Parathyroid adenoma (tissue), 2 donors: Measurements from ENCODE around the gene DOCK8.

Experiments
- H2AFZ ChIP-seq: fragments of 300-600 bp; sonication (generic); one replicate; pipeline ENCODE4 v1.7.0; 2017; ENCODE audit warnings: antibody characterized with exemption, mild to moderate bottlenecking
- H3K27ac ChIP-seq: fragments of 300-600 bp; sonication (generic); one replicate; pipeline ENCODE4 v1.7.0; 2017
- H3K27me3 ChIP-seq: fragments of 300-600 bp; sonication (generic); one replicate; pipeline ENCODE4 v1.7.0; 2017; ENCODE audit warnings: low read length; ENCODE audit not compliant: control insufficient read depth, insufficient read depth
- H3K36me3 ChIP-seq: fragments of 300-600 bp; sonication (generic); one replicate; pipeline ENCODE4 v1.7.0; 2017; ENCODE audit warnings: low read length; ENCODE audit not compliant: control insufficient read depth, insufficient read depth
- H3K4me1 ChIP-seq: fragments of 300-600 bp; sonication (generic); one replicate; pipeline ENCODE4 v1.7.0; 2017; ENCODE audit warnings: control low read depth
- H3K4me2 ChIP-seq: fragments of 300-600 bp; sonication (generic); one replicate; pipeline ENCODE4 v1.7.0; 2017; ENCODE audit warnings: low read length
- H3K4me3 ChIP-seq: fragments of 300-600 bp; sonication (generic); one replicate; pipeline ENCODE4 v1.7.0; 2017; ENCODE audit warnings: low read depth, low read length
- H3K79me2 ChIP-seq: fragments of 300-600 bp; sonication (generic); one replicate; pipeline ENCODE4 v1.7.0; 2017; ENCODE audit warnings: control low read depth
- H3K9ac ChIP-seq: fragments of 300-600 bp; sonication (generic); one replicate; pipeline ENCODE4 v1.7.0; 2017; ENCODE audit warnings: mild to moderate bottlenecking
- H3K9me3 ChIP-seq: fragments of 300-600 bp; sonication (generic); one replicate; pipeline ENCODE4 v1.7.0; 2017; ENCODE audit warnings: low read length; ENCODE audit not compliant: control insufficient read depth
- TF ChIP-seq, protein P1 (sequence below): fragments of 300-600 bp; sonication (generic); IDR thresholded peaks from one replicate; pipeline ENCODE4 v1.7.0; 2017; ENCODE audit warnings: antibody characterized with exemption, mild to moderate bottlenecking
- donor health status: primary hyperparathyroidism.

DOCK8 gene

DNA sequence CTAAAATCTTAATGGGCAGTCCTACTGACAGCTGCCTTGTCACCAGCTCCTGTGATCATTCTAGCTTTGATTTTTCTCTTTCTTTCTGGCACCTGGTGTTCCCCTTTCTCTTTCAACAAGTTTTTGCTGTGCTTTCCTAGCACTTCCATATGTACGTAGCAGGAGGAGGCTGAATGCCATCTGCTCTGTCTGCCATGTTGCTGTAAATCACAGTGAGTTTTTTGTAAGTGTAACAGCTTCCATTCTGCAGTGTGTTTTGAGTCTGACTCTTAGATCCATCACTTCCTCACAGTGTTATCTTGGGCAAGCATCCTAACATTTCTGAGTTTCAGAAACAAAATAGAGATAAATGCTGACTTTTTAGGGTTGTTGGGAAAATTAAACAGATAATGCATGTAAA is 247.9 kb downstream of the DOCK8 start:
- no peaks in the 10 kb centered on the region for H3K4me1 ChIP-seq
- H3K9ac ChIP-seq: no peak overlapping the region
- H3K4me3 ChIP-seq: no peak overlapping the region
- no peak overlapping the region for H2AFZ ChIP-seq
- H3K27me3 ChIP-seq: no peaks in the 10 kb centered on the region
- no peaks in the 10 kb centered on the region for H3K9me3 ChIP-seq
- H3K79me2 ChIP-seq: no peaks in the 10 kb centered on the region
- H3K4me2 ChIP-seq: no peak overlapping the region
- no peak overlapping the region for H3K27ac ChIP-seq
- no peaks in the 10 kb centered on the region for H3K36me3 ChIP-seq
- TF ChIP-seq, protein P1, sequence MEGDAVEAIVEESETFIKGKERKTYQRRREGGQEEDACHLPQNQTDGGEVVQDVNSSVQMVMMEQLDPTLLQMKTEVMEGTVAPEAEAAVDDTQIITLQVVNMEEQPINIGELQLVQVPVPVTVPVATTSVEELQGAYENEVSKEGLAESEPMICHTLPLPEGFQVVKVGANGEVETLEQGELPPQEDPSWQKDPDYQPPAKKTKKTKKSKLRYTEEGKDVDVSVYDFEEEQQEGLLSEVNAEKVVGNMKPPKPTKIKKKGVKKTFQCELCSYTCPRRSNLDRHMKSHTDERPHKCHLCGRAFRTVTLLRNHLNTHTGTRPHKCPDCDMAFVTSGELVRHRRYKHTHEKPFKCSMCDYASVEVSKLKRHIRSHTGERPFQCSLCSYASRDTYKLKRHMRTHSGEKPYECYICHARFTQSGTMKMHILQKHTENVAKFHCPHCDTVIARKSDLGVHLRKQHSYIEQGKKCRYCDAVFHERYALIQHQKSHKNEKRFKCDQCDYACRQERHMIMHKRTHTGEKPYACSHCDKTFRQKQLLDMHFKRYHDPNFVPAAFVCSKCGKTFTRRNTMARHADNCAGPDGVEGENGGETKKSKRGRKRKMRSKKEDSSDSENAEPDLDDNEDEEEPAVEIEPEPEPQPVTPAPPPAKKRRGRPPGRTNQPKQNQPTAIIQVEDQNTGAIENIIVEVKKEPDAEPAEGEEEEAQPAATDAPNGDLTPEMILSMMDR: no peak

DNA sequence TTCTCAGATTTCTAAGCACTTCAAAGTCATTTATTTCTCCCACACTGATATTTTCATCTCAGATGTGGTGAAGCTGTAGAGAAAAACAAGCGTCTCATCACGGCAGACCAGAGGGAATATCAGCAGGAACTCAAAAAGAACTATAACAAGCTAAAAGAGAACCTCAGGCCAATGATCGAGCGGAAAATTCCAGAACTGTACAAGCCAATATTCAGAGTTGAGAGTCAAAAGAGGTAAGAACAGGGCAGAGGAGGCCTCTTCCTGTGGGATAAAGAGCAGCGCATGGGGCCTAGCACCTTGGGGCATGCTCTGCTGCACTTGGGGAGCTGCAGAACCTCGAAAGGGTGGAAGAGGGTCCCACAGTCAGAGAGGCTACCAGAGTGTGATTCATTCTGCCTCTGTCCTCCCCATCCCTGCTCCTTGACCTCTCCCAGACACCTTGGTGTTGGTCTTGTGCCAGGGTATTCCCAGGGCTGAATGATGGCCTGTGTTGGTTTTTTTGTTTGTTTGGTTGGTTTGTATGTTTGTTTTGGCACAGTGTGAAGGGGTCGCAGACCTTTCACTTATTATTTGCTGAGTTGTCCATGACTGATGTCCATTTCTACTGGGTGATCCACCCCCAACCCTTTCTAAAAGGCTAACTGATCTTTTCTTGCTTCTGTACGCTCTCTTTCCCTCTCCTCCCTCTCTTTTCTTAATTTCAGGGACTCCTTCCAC is 248.9 kb downstream of the DOCK8 start:
- H3K79me2 ChIP-seq: no peaks in the 10 kb centered on the region
- H3K9me3 ChIP-seq: no peaks in the 10 kb centered on the region
- H3K4me1 ChIP-seq: peaks cover under 1% of the 10 kb centered on the region
- no peak overlapping the region for H3K27ac ChIP-seq
- no peak overlapping the region for H3K4me2 ChIP-seq
- TF ChIP-seq, protein P1: no peak
- no peak overlapping the region for H3K9ac ChIP-seq
- no peak overlapping the region for H3K4me3 ChIP-seq
- no peaks in the 10 kb centered on the region for H3K36me3 ChIP-seq
- H2AFZ ChIP-seq: no peak overlapping the region
- H3K27me3 ChIP-seq: no peaks in the 10 kb centered on the region

- H3K36me3 ChIP-seq: no peaks in the 10 kb centered on the region
- H3K9ac ChIP-seq: no peak overlapping the region
- no peak overlapping the region for H3K4me2 ChIP-seq
- TF ChIP-seq, protein P1: no peak
- H3K27me3 ChIP-seq: no peaks in the 10 kb centered on the region
- peaks cover 9% of the 10 kb centered on the region for H3K4me1 ChIP-seq
- no peaks in the 10 kb centered on the region for H3K79me2 ChIP-seq
- no peak overlapping the region for H2AFZ ChIP-seq
- H3K4me3 ChIP-seq: no peak overlapping the region
- no peak overlapping the region for H3K27ac ChIP-seq
- H3K9me3 ChIP-seq: no peaks in the 10 kb centered on the region
Observed at GRCh38 chr9:466747-467146, 252.1 kb downstream of the DOCK8 start.

GRCh38 chr9:468766-469426 is 254.2 kb downstream of the DOCK8 start:
- H3K4me3 ChIP-seq: peak overlapping the region; percentile 65
- no peaks in the 10 kb centered on the region for H3K9me3 ChIP-seq
- TF ChIP-seq, protein P1: no peak
- no peak overlapping the region for H3K27ac ChIP-seq
- no peaks in the 10 kb centered on the region for H3K79me2 ChIP-seq
- H3K4me1 ChIP-seq: peaks cover 9% of the 10 kb centered on the region
- H3K9ac ChIP-seq: no peak overlapping the region
- H2AFZ ChIP-seq: peak overlapping the region; percentile 40
- no peaks in the 10 kb centered on the region for H3K36me3 ChIP-seq
- H3K27me3 ChIP-seq: no peaks in the 10 kb centered on the region
- H3K4me2 ChIP-seq: peak overlapping the region; percentile 70
